ENCODE results near the gene NEK7.

Gene NEK7

GRCh38 chr1:198158735-198159589, 2.2 kb downstream of the NEK7 start:
- Histone ChIP-seq H2AFZ (ENCODE audit: low read length) (peak overlapping the region; percentile 72), H3K27ac (ENCODE audit: low read length) (peak overlapping the region; percentile 77; the same call in 1 of the 2 replicates), H3F3A (ENCODE audit: insufficient read depth, low read length) (peaks cover 22% of the 10 kb centered on the region), H4K20me1 (ENCODE audit: insufficient read depth, low read length) (peaks cover 7% of the 10 kb centered on the region), H3K9ac (ENCODE audit: low read length) (peak overlapping the region; percentile 81), H3K9me2 (replicated peaks; ENCODE audit: insufficient read depth, low read length) (no peaks in the 10 kb centered on the region), H3K4me3 (ENCODE audit: low read length) (peak overlapping the region; percentile 71), H3K36me3 (replicated peaks; ENCODE audit: insufficient read depth, low read length) (no peaks in the 10 kb centered on the region), H3K4me1 (ENCODE audit: low read length) (peaks cover 13% of the 10 kb centered on the region), H3K9me3 (replicated peaks; ENCODE audit: insufficient read depth, low read length) (no peaks in the 10 kb centered on the region), H3K27me3 (replicated peaks; ENCODE audit: insufficient read depth, low read length) (no peaks in the 10 kb centered on the region), H3K79me2 (ENCODE audit: low read length) (peaks cover 65% of the 10 kb centered on the region), H3K4me2 (ENCODE audit: low read depth, low read length) (peak overlapping the region; percentile 90)
- TF ChIP-seq CTCF (IDR thresholded peaks at IDR 0.05; ENCODE audit: low read length) = no peak
- TF ChIP-seq EZH2phosphoT487 (IDR thresholded peaks at IDR 0.05; ENCODE audit: low read length) = no peak
- no peak for TF ChIP-seq EZH2 (optimal IDR thresholded peaks at IDR 0.05; ENCODE audit: low read depth, low read length)
- peak; percentile 92 for DNase-seq

GRCh38 chr1:198160222-198160621, 3.4 kb downstream of the NEK7 start:
- Histone ChIP-seq H3K4me2 (ENCODE audit: low read depth, low read length) (peak overlapping the region; percentile 90; the same call in 1 of the 2 replicates), H3K36me3 (replicated peaks; ENCODE audit: insufficient read depth, low read length) (no peaks in the 10 kb centered on the region), H3F3A (ENCODE audit: insufficient read depth, low read length) (peaks cover 22% of the 10 kb centered on the region), H2AFZ (ENCODE audit: low read length) (no peak overlapping the region), H3K27me3 (replicated peaks; ENCODE audit: insufficient read depth, low read length) (no peaks in the 10 kb centered on the region), H3K27ac (ENCODE audit: low read length) (no peak overlapping the region), H4K20me1 (ENCODE audit: insufficient read depth, low read length) (peaks cover 12% of the 10 kb centered on the region), H3K4me1 (ENCODE audit: low read length) (peaks cover 13% of the 10 kb centered on the region), H3K79me2 (ENCODE audit: low read length) (peaks cover 78% of the 10 kb centered on the region), H3K9ac (ENCODE audit: low read length) (no peak overlapping the region), H3K4me3 (ENCODE audit: low read length) (no peak overlapping the region), H3K9me3 (replicated peaks; ENCODE audit: insufficient read depth, low read length) (no peaks in the 10 kb centered on the region), H3K9me2 (replicated peaks; ENCODE audit: insufficient read depth, low read length) (no peaks in the 10 kb centered on the region)
- no peak for DNase-seq
- TF ChIP-seq EZH2 (optimal IDR thresholded peaks at IDR 0.05; ENCODE audit: low read depth, low read length) = no peak
- no peak for TF ChIP-seq CTCF (IDR thresholded peaks at IDR 0.05; ENCODE audit: low read length)
- no peak for TF ChIP-seq EZH2phosphoT487 (IDR thresholded peaks at IDR 0.05; ENCODE audit: low read length)

- Histone ChIP-seq H3K9me3 (replicated peaks; ENCODE audit: insufficient read depth, low read length) (no peaks in the 10 kb centered on the region), H3K27ac (ENCODE audit: low read length) (no peak overlapping the region), H3K36me3 (replicated peaks; ENCODE audit: insufficient read depth, low read length) (no peaks in the 10 kb centered on the region), H2AFZ (ENCODE audit: low read length) (no peak overlapping the region), H4K20me1 (ENCODE audit: insufficient read depth, low read length) (peaks cover 18% of the 10 kb centered on the region), H3K9me2 (replicated peaks; ENCODE audit: insufficient read depth, low read length) (no peaks in the 10 kb centered on the region), H3F3A (ENCODE audit: insufficient read depth, low read length) (peaks cover 22% of the 10 kb centered on the region), H3K79me2 (ENCODE audit: low read length) (peaks cover 86% of the 10 kb centered on the region), H3K27me3 (replicated peaks; ENCODE audit: insufficient read depth, low read length) (no peaks in the 10 kb centered on the region), H3K4me1 (ENCODE audit: low read length) (peaks cover 13% of the 10 kb centered on the region), H3K4me3 (ENCODE audit: low read length) (no peak overlapping the region), H3K9ac (ENCODE audit: low read length) (no peak overlapping the region), H3K4me2 (ENCODE audit: low read depth, low read length) (no peak overlapping the region)
- no peak for TF ChIP-seq CTCF (IDR thresholded peaks at IDR 0.05; ENCODE audit: low read length)
- no peak for TF ChIP-seq EZH2 (optimal IDR thresholded peaks at IDR 0.05; ENCODE audit: low read depth, low read length)
- TF ChIP-seq EZH2phosphoT487 (IDR thresholded peaks at IDR 0.05; ENCODE audit: low read length) = no peak
- DNase-seq = no peak
These were observed 4.3 kb downstream of the NEK7 start for GRCh38 chr1:198160946-198161614.
